HepG2 (cell line): ENCODE results near the gene LUC7L. TPM values are rescaled to one million over a fixed set of nuclear protein-coding genes. Genes with fewer than 3 reads are reported as not detected.

Source experiments
- polyA plus RNA-seq, 8 experiments: library from polyadenylated mRNA; depleted of rRNA in 3 of 8; stranded (reverse) in 7 of 8; unstranded in 1 of 8; fragments of >200 nt; fragmentation: Illumina TruSeq in 4 of 8; extraction: Trizol in 4 of 8; gene quantifications; 2 replicates each; pipeline versions ENCODE4 v1.2.1 to v1.2.3, GENCODE V29; 2011 to 2016; ENCODE audit warnings: low read depth in 4 of 8, missing spikeins in 1 of 8, mixed read lengths in 1 of 8; ENCODE audit not compliant: insufficient read depth in 1 of 8
- small RNA-seq, 3 experiments: library from RNA; depleted of rRNA; stranded (forward); fragments of <200 nt; gene quantifications; one replicate each; pipeline ENCODE3, GENCODE V24; 2012; ENCODE audit warnings: low read depth in 2 of 3, low replicate concordance in 1 of 3; ENCODE audit not compliant: insufficient read length in 3 of 3, insufficient read depth in 2 of 3
- total RNA-seq, 5 experiments: library from RNA; depleted of rRNA; stranded (reverse); fragments of >200 nt; fragmentation: Illumina TruSeq; extraction: Trizol; gene quantifications; 2 replicates each; pipeline ENCODE4 v1.2.3, GENCODE V29; 2016; ENCODE audit warnings: low read depth in 1 of 5

Gene LUC7L
- total and polyA plus RNA-seq, 2 of the 13 experiments (the other 11 are each of a cell fraction or from before 2014, with no cell fraction given): 48.7 to 56.9 TPM

Small RNA genes lying within 50 kb of the gene (small RNA-seq; reads per million reads assigned to genes)
- 0 reads per million in 3 experiments for gene RF00019

Other genes starting within 250 kb of the LUC7L start
- 18.8 and 22.4 TPM in 2 replicates for gene POLR3K, start 175.8 kb downstream of the LUC7L start, total RNA-seq (2016; rRNA removed; fragmentation: Illumina TruSeq; extraction: Trizol)
- gene POLR3K, start 175.8 kb downstream of the LUC7L start, polyA plus RNA-seq (2011; rRNA removed): 14.8 TPM in 2 replicates
- gene SNRNP25, start 175.6 kb downstream of the LUC7L start, total RNA-seq (2016; rRNA removed; fragmentation: Illumina TruSeq; extraction: Trizol): 97.4 and 103 TPM in 2 replicates
- gene SNRNP25, start 175.6 kb downstream of the LUC7L start, polyA plus RNA-seq (2011; rRNA removed): 26.5 and 34.1 TPM in 2 replicates
- gene RHBDF1, start 156.8 kb downstream of the LUC7L start, total RNA-seq (2016; rRNA removed; fragmentation: Illumina TruSeq; extraction: Trizol): 1.8 and 5.4 TPM in 2 replicates
- 26.9 and 28.1 TPM in 2 replicates for gene RHBDF1, start 156.8 kb downstream of the LUC7L start, polyA plus RNA-seq (2011; rRNA removed)
- 56.4 and 62.5 TPM in 2 replicates for gene MPG, start 151.2 kb downstream of the LUC7L start, total RNA-seq (2016; rRNA removed; fragmentation: Illumina TruSeq; extraction: Trizol)
- gene MPG, start 151.2 kb downstream of the LUC7L start, polyA plus RNA-seq (2011; rRNA removed): 59.1 and 74.2 TPM in 2 replicates
- 5.2 and 6.5 TPM in 2 replicates for gene NPRL3, start 90.8 kb downstream of the LUC7L start, total RNA-seq (2016; rRNA removed; fragmentation: Illumina TruSeq; extraction: Trizol)
- gene NPRL3, start 90.8 kb downstream of the LUC7L start, polyA plus RNA-seq (2011; rRNA removed): 7.9 and 9.9 TPM in 2 replicates
- gene HBZ, start 76.8 kb downstream of the LUC7L start, total RNA-seq (2016; rRNA removed; fragmentation: Illumina TruSeq; extraction: Trizol): not detected in 2 replicates
- 0.21 and 0.27 TPM in 2 replicates for gene HBZ, start 76.8 kb downstream of the LUC7L start, polyA plus RNA-seq (2011; rRNA removed)
- gene HBM, start 63.5 kb downstream of the LUC7L start, total RNA-seq (2016; rRNA removed; fragmentation: Illumina TruSeq; extraction: Trizol): not detected in 2 replicates
- 0.69 TPM in 1 of 2 replicates, not detected in the other for gene HBM, start 63.5 kb downstream of the LUC7L start, polyA plus RNA-seq (2011; rRNA removed)
- gene HBA2, start 56.6 kb downstream of the LUC7L start, total RNA-seq (2016; rRNA removed; fragmentation: Illumina TruSeq; extraction: Trizol): not detected in 2 replicates
- not detected in 2 replicates for gene HBA2, start 56.6 kb downstream of the LUC7L start, polyA plus RNA-seq (2011; rRNA removed)
- 0.42 TPM in 1 of 2 replicates, not detected in the other for gene HBA1, start 52.8 kb downstream of the LUC7L start, total RNA-seq (2016; rRNA removed; fragmentation: Illumina TruSeq; extraction: Trizol)
- gene HBA1, start 52.8 kb downstream of the LUC7L start, polyA plus RNA-seq (2011; rRNA removed): 0.27 and 0.59 TPM in 2 replicates
- gene HBQ1, start 49.0 kb downstream of the LUC7L start, total RNA-seq (2016; rRNA removed; fragmentation: Illumina TruSeq; extraction: Trizol): 7.4 and 8.0 TPM in 2 replicates
- 4.9 and 7.6 TPM in 2 replicates for gene HBQ1, start 49.0 kb downstream of the LUC7L start, polyA plus RNA-seq (2011; rRNA removed)
- 15.5 and 29.2 TPM in 2 replicates for gene FAM234A, start 5.4 kb upstream of the LUC7L start, total RNA-seq (2016; rRNA removed; fragmentation: Illumina TruSeq; extraction: Trizol)
- 34.4 and 40.2 TPM in 2 replicates for gene FAM234A, start 5.4 kb upstream of the LUC7L start, polyA plus RNA-seq (2011; rRNA removed)
- gene RGS11, start 46.5 kb upstream of the LUC7L start, total RNA-seq (2016; rRNA removed; fragmentation: Illumina TruSeq; extraction: Trizol): not detected in 2 replicates
- 0.11 and 0.24 TPM in 2 replicates for gene RGS11, start 46.5 kb upstream of the LUC7L start, polyA plus RNA-seq (2011; rRNA removed)
- 0.24 TPM in 1 of 2 replicates, not detected in the other for gene ARHGDIG, start 51.1 kb upstream of the LUC7L start, total RNA-seq (2016; rRNA removed; fragmentation: Illumina TruSeq; extraction: Trizol)
- gene ARHGDIG, start 51.1 kb upstream of the LUC7L start, polyA plus RNA-seq (2011; rRNA removed): 0.48 and 0.63 TPM in 2 replicates
- 0.35 and 0.60 TPM in 2 replicates for gene PDIA2, start 53.7 kb upstream of the LUC7L start, total RNA-seq (2016; rRNA removed; fragmentation: Illumina TruSeq; extraction: Trizol)
- 1.9 and 2.9 TPM in 2 replicates for gene PDIA2, start 53.7 kb upstream of the LUC7L start, polyA plus RNA-seq (2011; rRNA removed)
- 18.8 and 24.0 TPM in 2 replicates for gene AXIN1, start 123.3 kb upstream of the LUC7L start, total RNA-seq (2016; rRNA removed; fragmentation: Illumina TruSeq; extraction: Trizol)
- 26.0 and 28.5 TPM in 2 replicates for gene AXIN1, start 123.3 kb upstream of the LUC7L start, polyA plus RNA-seq (2011; rRNA removed)
- gene MRPL28, start 141.1 kb upstream of the LUC7L start, total RNA-seq (2016; rRNA removed; fragmentation: Illumina TruSeq; extraction: Trizol): 114 and 128 TPM in 2 replicates
- gene MRPL28, start 141.1 kb upstream of the LUC7L start, polyA plus RNA-seq (2011; rRNA removed): 121 and 135 TPM in 2 replicates
- 33.7 and 52.7 TPM in 2 replicates for gene PGAP6, start 152.5 kb upstream of the LUC7L start, total RNA-seq (2016; rRNA removed; fragmentation: Illumina TruSeq; extraction: Trizol)
- gene PGAP6, start 152.5 kb upstream of the LUC7L start, polyA plus RNA-seq (2011; rRNA removed): 136 and 192 TPM in 2 replicates
- gene NME4, start 167.8 kb upstream of the LUC7L start, total RNA-seq (2016; rRNA removed; fragmentation: Illumina TruSeq; extraction: Trizol): 82.8 and 121 TPM in 2 replicates
- gene NME4, start 167.8 kb upstream of the LUC7L start, polyA plus RNA-seq (2011; rRNA removed): 263 and 275 TPM in 2 replicates
- gene DECR2, start 172.4 kb upstream of the LUC7L start, total RNA-seq (2016; rRNA removed; fragmentation: Illumina TruSeq; extraction: Trizol): 27.8 and 36.3 TPM in 2 replicates
- 44.6 and 51.2 TPM in 2 replicates for gene DECR2, start 172.4 kb upstream of the LUC7L start, polyA plus RNA-seq (2011; rRNA removed)
- 48.4 and 57.6 TPM in 2 replicates for gene RAB11FIP3, start 196.2 kb upstream of the LUC7L start, total RNA-seq (2016; rRNA removed; fragmentation: Illumina TruSeq; extraction: Trizol)
- 34.3 and 42.9 TPM in 2 replicates for gene RAB11FIP3, start 196.2 kb upstream of the LUC7L start, polyA plus RNA-seq (2011; rRNA removed)